Panc1 (cell line): Measurements from ENCODE around the gene COL5A1. TPM values are rescaled to one million over a fixed set of nuclear protein-coding genes. Genes with fewer than 3 reads are reported as not detected.

Experiments
- ATAC-seq: fragments of 200-7000 bp; cut with Tn5 transposase; 2 replicates; pipeline ENCODE4 v1.9.1; 2020; ENCODE audit warnings: mild to moderate bottlenecking, moderate library complexity
- BruUV-seq: library from RNA; stranded (reverse); fragments of 400-500 nt; replicated peaks from 2 replicates; lab custom pipeline; 2021; lab: Mats Ljungman, UMichigan
- CTCF ChIA-PET: fragments of 300-600 bp; sonication (Branson Sonifier 250); formaldehyde crosslinking; loops from one replicate; lab custom pipeline; 2022; ENCODE audit warnings: antibody characterized with exemption; lab: Charles Lee
- POLR2A ChIA-PET: fragments of 300-600 bp; sonication (Branson Sonifier 250); formaldehyde crosslinking; loops from one replicate; lab custom pipeline; 2022; ENCODE audit warnings: antibody characterized with exemption; lab: Charles Lee
- DNase-seq: peaks from one replicate; pipeline ENCODE4 v3.0.0-alpha.2; 2010; ENCODE audit warnings: low read depth, low spot score
- H3K27ac ChIP-seq: 2 replicates; pipeline ENCODE4 v1.5.1; 2011; ENCODE audit warnings: mild to moderate bottlenecking, low read length, inconsistent platforms
- H3K27me3 ChIP-seq: fragments of 200-500 bp; sonication (Bioruptor generic); 2 replicates; pipeline ENCODE4 v1.6.0; 2014; ENCODE audit warnings: low read length, inconsistent platforms; ENCODE audit not compliant: control insufficient read depth, insufficient read depth
- H3K36me3 ChIP-seq: fragments of 200-500 bp; sonication (Bioruptor generic); 2 replicates; pipeline ENCODE4 v1.5.1; 2014; ENCODE audit warnings: inconsistent platforms, mild to moderate bottlenecking, low read length, moderate library complexity; ENCODE audit not compliant: control insufficient read depth, insufficient read depth
- H3K4me1 ChIP-seq: 2 replicates; pipeline ENCODE4 v1.5.1; 2011; ENCODE audit warnings: inconsistent platforms, mild to moderate bottlenecking, low read length, moderate library complexity; ENCODE audit not compliant: control insufficient read depth, insufficient read depth
- H3K4me3 ChIP-seq, 2 experiments: 2 replicates each; pipeline ENCODE4 v1.5.1; 2011 to 2012; ENCODE audit warnings: low read depth in 2 of 2, low read length in 2 of 2, mild to moderate bottlenecking in 2 of 2, inconsistent platforms in 1 of 2, moderate library complexity in 1 of 2
- H3K9me3 ChIP-seq: fragments of 200-500 bp; sonication (Bioruptor generic); 2 replicates; pipeline ENCODE4 v1.5.1; 2014; ENCODE audit warnings: low read depth, mild to moderate bottlenecking, inconsistent platforms, low read length, moderate library complexity; ENCODE audit not compliant: control insufficient read depth, insufficient read depth
- POLR2AphosphoS5 ChIP-seq: IDR thresholded peaks from 2 replicates; pipeline ENCODE4 v1.6.1; 2012; ENCODE audit warnings: mild to moderate bottlenecking, low read depth, low read length, moderate library complexity
- SIN3A ChIP-seq: IDR thresholded peaks from 2 replicates; pipeline ENCODE4 v1.6.1; 2012; ENCODE audit warnings: low read depth, mild to moderate bottlenecking, low read length, moderate library complexity, borderline replicate concordance; ENCODE audit not compliant: insufficient read depth
- TCF7L2 ChIP-seq: IDR thresholded peaks from 2 replicates; pipeline ENCODE4 v1.6.1; 2011; ENCODE audit warnings: mild to moderate bottlenecking, low read depth, low read length, inconsistent platforms
- in situ Hi-C: cut with HindIII; loops from 2 replicates; pipeline ENCODE4 v1.10.0; 2016; ENCODE audit warnings: low sequenced_read_pairs, low pct_unique_long_range_greater_than_20kb
- intact Hi-C: fragments of 100-400 bp; cut with micrococcal nuclease; formaldehyde crosslinking; loops from one replicate; pipeline ENCODE4 v1.10.0; 2022; ENCODE audit not compliant: unreplicated experiment
- total RNA-seq: library from RNA; stranded (reverse); gene quantifications from one replicate; pipeline ENCODE4 v1.2.1, GENCODE V29; 2021; ENCODE audit not compliant: unreplicated experiment
- TF ChIP-seq, protein P1 (sequence below): fragments of 450-650 bp; IDR thresholded peaks from 2 replicates; pipeline ENCODE4 v1.5.1; 2017; ENCODE audit warnings: mild to moderate bottlenecking
- TF ChIP-seq, protein P2 (sequence below), 2 experiments: IDR thresholded peaks; 2 replicates each; pipeline ENCODE4 v1.6.1; 2011 to 2012; ENCODE audit warnings: low read depth in 2 of 2, control low read depth in 1 of 2, low read length in 1 of 2, mild to moderate bottlenecking in 1 of 2, moderate library complexity in 1 of 2; ENCODE audit not compliant: insufficient read depth in 1 of 2

Gene COL5A1
- total RNA-seq, 1 experiment from 2014 or later = 5.7 TPM

DNA sequence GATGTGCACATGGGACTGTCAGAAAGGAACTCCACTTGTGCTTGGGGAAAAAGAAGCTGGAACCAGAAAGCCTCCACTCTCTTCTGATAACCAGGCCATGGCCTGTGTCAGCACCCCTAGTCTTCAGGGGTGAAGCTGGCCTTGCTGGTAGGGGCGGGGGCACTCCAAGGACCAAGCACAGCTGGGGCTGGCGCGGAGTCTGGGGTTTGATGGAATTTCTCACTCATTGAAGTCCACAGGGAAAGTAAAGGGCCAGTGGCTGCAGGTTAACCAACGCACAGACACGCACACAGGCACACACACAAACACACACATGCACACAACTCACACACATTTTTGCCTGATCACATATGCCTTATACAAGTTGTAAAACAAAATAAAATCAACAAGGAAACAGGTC lies 1.6 kb upstream of the COL5A1 start:
- H3K36me3 ChIP-seq = no peaks in the 10 kb centered on the region
- no peaks in the 10 kb centered on the region for H3K4me1 ChIP-seq
- in situ Hi-C loops (no loop called here), intact Hi-C loops (no loop called here)
- TF ChIP-seq POLR2AphosphoS5 = no peak
- TF ChIP-seq, protein P1, sequence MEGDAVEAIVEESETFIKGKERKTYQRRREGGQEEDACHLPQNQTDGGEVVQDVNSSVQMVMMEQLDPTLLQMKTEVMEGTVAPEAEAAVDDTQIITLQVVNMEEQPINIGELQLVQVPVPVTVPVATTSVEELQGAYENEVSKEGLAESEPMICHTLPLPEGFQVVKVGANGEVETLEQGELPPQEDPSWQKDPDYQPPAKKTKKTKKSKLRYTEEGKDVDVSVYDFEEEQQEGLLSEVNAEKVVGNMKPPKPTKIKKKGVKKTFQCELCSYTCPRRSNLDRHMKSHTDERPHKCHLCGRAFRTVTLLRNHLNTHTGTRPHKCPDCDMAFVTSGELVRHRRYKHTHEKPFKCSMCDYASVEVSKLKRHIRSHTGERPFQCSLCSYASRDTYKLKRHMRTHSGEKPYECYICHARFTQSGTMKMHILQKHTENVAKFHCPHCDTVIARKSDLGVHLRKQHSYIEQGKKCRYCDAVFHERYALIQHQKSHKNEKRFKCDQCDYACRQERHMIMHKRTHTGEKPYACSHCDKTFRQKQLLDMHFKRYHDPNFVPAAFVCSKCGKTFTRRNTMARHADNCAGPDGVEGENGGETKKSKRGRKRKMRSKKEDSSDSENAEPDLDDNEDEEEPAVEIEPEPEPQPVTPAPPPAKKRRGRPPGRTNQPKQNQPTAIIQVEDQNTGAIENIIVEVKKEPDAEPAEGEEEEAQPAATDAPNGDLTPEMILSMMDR = no peak
- TF ChIP-seq, protein P2, sequence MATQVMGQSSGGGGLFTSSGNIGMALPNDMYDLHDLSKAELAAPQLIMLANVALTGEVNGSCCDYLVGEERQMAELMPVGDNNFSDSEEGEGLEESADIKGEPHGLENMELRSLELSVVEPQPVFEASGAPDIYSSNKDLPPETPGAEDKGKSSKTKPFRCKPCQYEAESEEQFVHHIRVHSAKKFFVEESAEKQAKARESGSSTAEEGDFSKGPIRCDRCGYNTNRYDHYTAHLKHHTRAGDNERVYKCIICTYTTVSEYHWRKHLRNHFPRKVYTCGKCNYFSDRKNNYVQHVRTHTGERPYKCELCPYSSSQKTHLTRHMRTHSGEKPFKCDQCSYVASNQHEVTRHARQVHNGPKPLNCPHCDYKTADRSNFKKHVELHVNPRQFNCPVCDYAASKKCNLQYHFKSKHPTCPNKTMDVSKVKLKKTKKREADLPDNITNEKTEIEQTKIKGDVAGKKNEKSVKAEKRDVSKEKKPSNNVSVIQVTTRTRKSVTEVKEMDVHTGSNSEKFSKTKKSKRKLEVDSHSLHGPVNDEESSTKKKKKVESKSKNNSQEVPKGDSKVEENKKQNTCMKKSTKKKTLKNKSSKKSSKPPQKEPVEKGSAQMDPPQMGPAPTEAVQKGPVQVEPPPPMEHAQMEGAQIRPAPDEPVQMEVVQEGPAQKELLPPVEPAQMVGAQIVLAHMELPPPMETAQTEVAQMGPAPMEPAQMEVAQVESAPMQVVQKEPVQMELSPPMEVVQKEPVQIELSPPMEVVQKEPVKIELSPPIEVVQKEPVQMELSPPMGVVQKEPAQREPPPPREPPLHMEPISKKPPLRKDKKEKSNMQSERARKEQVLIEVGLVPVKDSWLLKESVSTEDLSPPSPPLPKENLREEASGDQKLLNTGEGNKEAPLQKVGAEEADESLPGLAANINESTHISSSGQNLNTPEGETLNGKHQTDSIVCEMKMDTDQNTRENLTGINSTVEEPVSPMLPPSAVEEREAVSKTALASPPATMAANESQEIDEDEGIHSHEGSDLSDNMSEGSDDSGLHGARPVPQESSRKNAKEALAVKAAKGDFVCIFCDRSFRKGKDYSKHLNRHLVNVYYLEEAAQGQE (IDR thresholded peaks at IDR 0.05; ENCODE audit: insufficient read depth in 1 of 2, low read depth in 2 of 2, low read length in 1 of 2) = no peak
- TF ChIP-seq SIN3A = no peak
- no peak for TF ChIP-seq TCF7L2
- no peak overlapping the region for H3K4me3 ChIP-seq
- no peaks in the 10 kb centered on the region; the same call in 1 of the 2 replicates for H3K27me3 ChIP-seq
- H3K9me3 ChIP-seq = no peaks in the 10 kb centered on the region
- no TSS peak for BruUV-seq
- no peak overlapping the region for H3K27ac ChIP-seq
- ATAC-seq (no peak), DNase-seq (no peak)
- CTCF ChIA-PET = no interaction called here
- POLR2A ChIA-PET = no interaction called here

DNA sequence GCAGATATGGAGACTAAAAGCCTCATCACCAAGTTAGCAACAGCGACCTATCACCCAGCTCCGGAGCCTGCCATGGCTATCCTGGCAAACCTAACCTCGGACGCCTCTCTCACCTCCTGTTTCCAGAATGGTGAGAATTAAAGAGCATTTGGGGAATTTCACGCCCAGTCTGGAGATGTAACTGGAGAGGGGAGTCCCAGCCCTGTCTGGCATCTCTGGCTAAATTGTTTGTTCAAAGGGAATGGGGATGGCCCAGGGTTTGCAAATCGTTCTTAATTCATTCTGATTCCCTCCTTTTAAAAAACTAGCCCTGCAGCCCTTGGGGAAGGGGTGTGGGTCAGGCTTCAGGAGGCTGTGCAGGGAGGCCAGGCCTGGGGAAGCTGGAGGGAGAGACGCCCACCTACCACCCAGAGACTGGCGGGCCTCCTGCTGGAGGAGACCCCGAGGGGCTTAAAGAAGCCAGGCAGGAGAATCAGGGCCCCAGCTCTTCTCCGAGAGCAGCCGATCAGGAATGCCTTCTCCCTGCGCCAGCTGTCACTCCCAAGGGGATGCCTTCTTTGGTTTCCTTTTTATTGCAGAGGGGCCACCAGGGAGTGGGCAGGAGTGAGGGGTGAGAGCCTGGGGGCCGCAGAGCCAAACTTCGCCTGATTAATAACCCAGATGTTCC lies 964 bp upstream of the COL5A1 start:
- Histone ChIP-seq H3K9me3 (no peaks in the 10 kb centered on the region), H3K27me3 (no peaks in the 10 kb centered on the region; the same call in 1 of the 2 replicates), H3K27ac (no peak overlapping the region), H3K36me3 (no peaks in the 10 kb centered on the region), H3K4me1 (no peaks in the 10 kb centered on the region), H3K4me3 (peak overlapping the region in 1 of 2 experiments; percentile 47; a peak in 3 of 4 replicates)
- intact Hi-C loops (no loop called here), in situ Hi-C loops (no loop called here)
- POLR2A ChIA-PET = no interaction called here
- CTCF ChIA-PET = no interaction called here
- no TSS peak for BruUV-seq
- no peak for TF ChIP-seq POLR2AphosphoS5
- no peak for TF ChIP-seq SIN3A
- TF ChIP-seq, protein P1 = no peak
- ATAC-seq (no peak), DNase-seq (no peak)
